ENCODE data around the gene TGFA. TPM values are rescaled to one million over a fixed set of nuclear protein-coding genes. Genes with fewer than 3 reads are reported as not detected.

The TGFA gene
- total and polyA plus RNA-seq, 12 donors = 0.17 to 3.4 (median 1.2) TPM

DNA sequence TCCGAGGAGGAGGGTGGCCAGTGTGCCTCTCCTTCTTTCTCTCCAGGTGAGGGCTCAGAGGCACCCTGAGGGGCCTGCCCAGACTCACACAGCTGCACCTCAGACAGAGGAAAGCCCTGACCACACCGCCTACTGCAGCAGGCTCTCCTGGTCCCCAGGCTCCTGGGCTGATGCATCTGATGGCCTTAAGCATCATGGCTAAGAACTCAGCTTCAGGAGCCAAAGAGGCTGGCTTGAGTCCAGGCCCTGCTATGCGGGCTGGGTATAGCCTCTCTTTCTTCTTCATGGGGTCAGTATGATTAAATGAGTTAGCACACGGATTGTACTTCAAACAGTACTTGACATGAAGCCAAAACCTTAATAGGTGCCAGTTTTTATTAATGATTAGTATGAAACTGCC lies 89.6 kb downstream of the TGFA start:
- 66 to 69% methylated on average over 4 of the region's 4 CpGs for WGBS, 2 donors
- ATAC-seq = no peak
- intact Hi-C loops (cut with DNase I) = no loop called here

DNA sequence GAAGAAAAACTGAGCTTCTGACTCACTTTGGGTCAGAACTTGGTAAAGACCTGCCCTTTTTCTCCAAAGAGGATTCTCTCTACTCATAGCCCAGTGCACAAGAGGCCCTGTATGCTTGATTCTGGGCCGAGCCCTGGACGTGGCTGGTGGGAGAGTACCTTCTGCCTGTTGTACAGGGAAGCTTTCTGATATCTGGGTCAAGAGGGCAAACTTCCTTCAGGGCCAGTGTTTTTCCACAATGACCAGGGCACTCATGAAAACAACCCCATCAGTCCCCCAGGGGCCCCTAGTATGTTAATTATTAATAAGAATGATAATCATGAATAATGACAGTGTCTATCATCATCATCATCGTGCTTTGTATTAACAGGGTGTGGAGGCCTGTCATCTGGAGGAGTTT lies 90.0 kb downstream of the TGFA start:
- H3K9me3 ChIP-seq = no peaks in the 10 kb centered on the region
- H3K4me1 ChIP-seq = peaks cover 0 to 12% (median 4%) of the 10 kb centered on the region in 9 donors
- no peak for TF ChIP-seq CTCF (IDR thresholded peaks at IDR 0.05)
- WGBS, 2 donors = 68 to 90% methylated on average over 3 of the region's 3 CpGs
- H3K27me3 ChIP-seq = peaks cover 0 to 5% (median 0%) of the 10 kb centered on the region in 7 donors
- DNase-seq (no peak), ATAC-seq (no peak)
- intact Hi-C loops (cut with DNase I) = no loop called here
- no peaks in the 10 kb centered on the region for H3K36me3 ChIP-seq
- no peak overlapping the region for H3K4me3 ChIP-seq
- no peak overlapping the region for H3K27ac ChIP-seq

More for the DNA sequence above, 89.6 kb downstream of the TGFA start:
- no peak overlapping the region for H3K27ac ChIP-seq
- no peaks in the 10 kb centered on the region for H3K36me3 ChIP-seq
- peaks cover 0 to 12% (median 4%) of the 10 kb centered on the region in 9 donors for H3K4me1 ChIP-seq
- H3K27me3 ChIP-seq = peaks cover 0 to 1% (median 0%) of the 10 kb centered on the region in 7 donors
- no peaks in the 10 kb centered on the region for H3K9me3 ChIP-seq
- no peak for DNase-seq
- H3K4me3 ChIP-seq = no peak overlapping the region
- no peak for TF ChIP-seq CTCF (IDR thresholded peaks at IDR 0.05)

DNA sequence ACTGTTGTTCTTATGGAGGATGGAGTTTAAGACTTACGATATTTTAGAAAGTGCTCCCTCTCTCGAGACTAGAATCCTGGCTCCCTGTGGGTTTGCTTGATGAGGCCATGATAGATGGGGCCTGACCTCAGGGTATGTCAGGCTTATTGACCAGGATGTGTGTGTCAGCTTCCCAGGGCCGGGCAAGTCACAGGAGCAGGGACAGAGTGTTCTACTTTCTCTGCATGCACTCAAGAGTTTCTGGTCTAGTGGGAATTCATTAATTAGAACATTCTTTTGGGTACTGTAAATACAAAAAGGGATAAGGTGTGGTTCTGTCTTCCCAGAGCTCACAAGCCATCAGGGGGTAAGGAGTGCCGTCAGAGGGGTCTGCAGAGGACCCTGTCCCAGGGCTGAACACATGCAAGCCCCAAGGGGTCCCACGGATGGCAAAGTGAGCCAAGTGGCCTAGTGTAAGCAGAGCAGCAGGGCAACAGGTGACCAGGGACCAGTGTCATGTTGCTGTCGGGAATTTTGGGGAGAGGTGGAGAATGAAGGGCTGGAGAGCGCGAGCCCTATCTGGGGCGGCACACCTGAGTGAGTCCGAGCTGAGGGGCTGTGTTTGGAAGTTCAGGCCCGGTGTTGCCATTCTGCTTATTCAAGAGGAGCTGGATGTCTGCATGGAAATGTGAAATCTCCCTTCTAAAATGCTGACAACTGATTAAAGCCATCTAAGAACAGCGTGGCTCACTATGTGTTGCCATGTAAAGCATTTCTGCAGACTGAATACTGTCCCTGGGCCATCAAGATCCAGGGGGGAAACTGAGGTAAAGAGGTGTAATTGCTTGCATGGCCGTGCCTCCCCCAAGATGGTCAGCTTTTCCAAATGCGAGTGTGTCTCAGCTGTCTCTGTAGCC lies 91.4 kb downstream of the TGFA start:
- intact Hi-C loops (cut with DNase I) = no loop called here
- WGBS, 2 donors = 81 to 85% methylated on average over 14 of the region's 14 CpGs
- no peak for DNase-seq
- H3K36me3 ChIP-seq = no peaks in the 10 kb centered on the region
- peaks cover 0 to 5% (median 0%) of the 10 kb centered on the region in 7 donors for H3K27me3 ChIP-seq
- no peak for ATAC-seq
- H3K4me3 ChIP-seq = no peak overlapping the region
- no peaks in the 10 kb centered on the region for H3K9me3 ChIP-seq
- H3K27ac ChIP-seq = no peak overlapping the region
- H3K4me1 ChIP-seq = no peaks in the 10 kb centered on the region
- TF ChIP-seq CTCF (IDR thresholded peaks at IDR 0.05) = no peak

DNA sequence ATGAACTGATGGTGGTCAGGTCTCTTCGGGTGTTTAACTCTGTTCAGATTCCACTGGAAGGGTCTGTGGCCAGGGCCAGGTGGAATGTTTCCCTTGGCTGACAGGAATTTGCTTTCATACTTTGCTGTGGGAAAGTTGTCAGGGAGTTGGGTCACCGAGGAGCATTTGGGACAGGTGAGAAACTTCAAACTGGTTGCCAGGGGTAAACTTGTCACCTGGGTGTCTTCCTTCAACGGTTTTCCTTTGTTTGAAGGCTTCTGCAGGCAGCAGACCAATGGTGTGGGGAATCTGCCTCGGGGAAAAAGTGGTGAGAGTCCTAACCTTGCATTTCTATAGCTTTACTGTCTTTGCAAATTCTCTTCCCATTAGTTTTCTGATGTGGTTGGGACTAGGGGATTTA lies 92.2 kb downstream of the TGFA start:
- no peak for TF ChIP-seq CTCF (IDR thresholded peaks at IDR 0.05)
- intact Hi-C loops (cut with DNase I) = no loop called here
- Histone ChIP-seq H3K4me1 (no peaks in the 10 kb centered on the region), H3K27me3 (peaks cover 0 to 5% (median 0%) of the 10 kb centered on the region in 7 donors), H3K27ac (no peak overlapping the region), H3K9me3 (no peaks in the 10 kb centered on the region), H3K4me3 (no peak overlapping the region), H3K36me3 (no peaks in the 10 kb centered on the region)
- DNase-seq = no peak
- ATAC-seq = no peak
- WGBS, 2 donors = 55 to 56% methylated on average over 4 of the region's 4 CpGs

Measured in heart right ventricle (tissue), 16 donors.